Activated CD8-positive, alpha-beta T cell treated with anti-CD3 and anti-CD28 coated beads for 36 hours (primary cell): Measurements from ENCODE around the gene MLH3. TPM values are rescaled to one million over a fixed set of nuclear protein-coding genes. Genes with fewer than 3 reads are reported as not detected.
"Not testable (repeated sequence)": the region's sequence is repeated elsewhere in the genome, so short reads cannot be mapped to it uniquely, and the experiment has no call there.

ENCODE experiments used
- ATAC-seq: fragments of 200-7000 bp; cut with Tn5 transposase; one replicate; pipeline ENCODE4 v1.10.0; 2021; ENCODE audit warnings: mild to moderate bottlenecking, moderate library complexity
- CTCF ChIA-PET: fragments of 350-600 bp; sonication (Branson Sonifier 250); formaldehyde crosslinking; loops from one replicate; lab custom pipeline; 2021; ENCODE audit warnings: antibody characterized with exemption; lab: Charles Lee
- POLR2A ChIA-PET: fragments of 350-600 bp; sonication (Branson Sonifier 250); formaldehyde crosslinking; loops from one replicate; lab custom pipeline; 2021; ENCODE audit warnings: antibody characterized with exemption; lab: Charles Lee
- DNase-seq: peaks from one replicate; pipeline ENCODE4 v3.0.0-alpha.2; 2020
- H3K27ac Mint-ChIP-seq: one replicate; pipeline ENCODE4 v1.8.0; 2021; ENCODE audit warnings: mild to moderate bottlenecking, mixed read lengths
- H3K27me3 Mint-ChIP-seq: one replicate; pipeline ENCODE4 v1.8.0; 2021; ENCODE audit warnings: mixed read lengths
- H3K36me3 Mint-ChIP-seq: one replicate; pipeline ENCODE4 v1.8.0; 2021; ENCODE audit warnings: low read depth, mixed read lengths
- H3K4me1 Mint-ChIP-seq: one replicate; pipeline ENCODE4 v1.8.0; 2021; ENCODE audit warnings: low read depth, mixed read lengths
- H3K4me3 Mint-ChIP-seq: one replicate; pipeline ENCODE4 v1.8.0; 2021; ENCODE audit warnings: mild to moderate bottlenecking, moderate library complexity, mixed read lengths
- H3K9me3 Mint-ChIP-seq: one replicate; pipeline ENCODE4 v1.8.0; 2021; ENCODE audit warnings: mixed read lengths
- CTCF ChIP-seq: fragments of 200-600 bp; IDR thresholded peaks from one replicate; pipeline ENCODE4 v1.8.0; 2022; ENCODE audit warnings: antibody characterized with exemption, mild to moderate bottlenecking
- intact Hi-C: fragments of 100-400 bp; cut with micrococcal nuclease; formaldehyde crosslinking; loops from one replicate; pipeline ENCODE4 v1.10.0; 2022
- total RNA-seq, 2 experiments: library from RNA; stranded (reverse); gene quantifications; one replicate each; pipeline ENCODE4 v1.2.3, GENCODE V29; 2021

The MLH3 gene
- total RNA-seq, 2 experiments from 2014 or later: 26.8 to 29.0 TPM

GRCh38 chr14:75001261-75001660, 50.0 kb downstream of the MLH3 start:
- Mint-ChIP-seq H3K27me3 (no peaks in the 10 kb centered on the region), H3K4me3 (no peak overlapping the region), H3K4me1 (peaks cover 26% of the 10 kb centered on the region), H3K9me3 (no peaks in the 10 kb centered on the region), H3K27ac (no peak overlapping the region), H3K36me3 (peaks cover 19% of the 10 kb centered on the region)
- ChIA-PET CTCF (no interaction called here), POLR2A (no interaction called here)
- no peak for DNase-seq
- TF ChIP-seq CTCF: no peak
- intact Hi-C loops: no loop called here
- no peak for ATAC-seq

DNA sequence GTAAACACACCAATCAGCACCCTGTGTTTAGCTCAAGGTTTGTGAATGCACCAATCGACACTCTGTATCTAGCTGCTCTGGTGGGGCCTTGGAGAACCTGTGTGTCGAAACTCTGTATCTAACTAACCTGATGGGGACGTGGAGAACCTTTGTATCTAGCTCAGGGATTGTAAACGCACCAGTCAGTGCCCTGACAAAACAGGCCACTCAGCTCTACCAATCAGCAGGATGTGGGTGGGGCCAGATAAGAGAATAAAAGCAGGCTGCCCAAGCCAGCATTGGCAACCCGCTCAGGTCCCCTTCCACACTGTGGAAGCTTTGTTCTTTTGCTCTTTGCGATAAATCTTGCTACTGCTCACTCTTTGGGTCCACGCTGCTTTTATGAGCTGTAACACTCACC, 55.5 kb downstream of the MLH3 start:
- DNase-seq, intact Hi-C loops, H3K27me3 Mint-ChIP-seq, H3K4me1 Mint-ChIP-seq, H3K36me3 Mint-ChIP-seq, H3K4me3 Mint-ChIP-seq, ATAC-seq, POLR2A ChIA-PET, CTCF ChIA-PET, H3K27ac Mint-ChIP-seq, H3K9me3 Mint-ChIP-seq: not testable (repeated sequence)

DNA sequence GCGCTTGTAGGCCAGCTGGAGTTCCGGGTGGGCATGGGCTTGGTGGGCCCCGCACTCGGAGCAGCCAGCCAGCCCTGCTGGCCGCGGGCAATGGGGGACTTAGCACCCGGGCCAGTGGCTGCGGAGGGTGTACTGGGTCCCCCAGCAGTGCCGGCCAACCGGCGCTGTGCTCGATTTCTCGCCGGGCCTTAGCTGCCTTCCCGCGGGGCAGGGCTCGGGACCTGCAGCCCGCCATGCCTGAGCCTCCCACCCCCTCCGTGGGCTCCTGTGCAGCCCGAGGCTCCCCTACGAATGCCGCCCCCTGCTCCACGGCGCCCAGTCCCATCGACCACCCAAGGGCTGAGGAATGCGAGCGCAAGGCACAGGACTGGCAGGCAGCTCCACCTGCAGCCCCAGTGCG, 57.1 kb downstream of the MLH3 start:
- H3K9me3 Mint-ChIP-seq, H3K27ac Mint-ChIP-seq, H3K27me3 Mint-ChIP-seq, H3K4me3 Mint-ChIP-seq, H3K4me1 Mint-ChIP-seq, intact Hi-C loops, POLR2A ChIA-PET, DNase-seq, H3K36me3 Mint-ChIP-seq, CTCF ChIA-PET, ATAC-seq: not testable (repeated sequence)

GRCh38 chr14:74988993-74989392, 62.3 kb downstream of the MLH3 start:
- Mint-ChIP-seq H3K4me1 (no peaks in the 10 kb centered on the region), H3K27me3 (no peaks in the 10 kb centered on the region), H3K4me3 (no peak overlapping the region), H3K9me3 (no peaks in the 10 kb centered on the region), H3K27ac (no peak overlapping the region), H3K36me3 (no peaks in the 10 kb centered on the region)
- DNase-seq (no peak), ATAC-seq (no peak)
- intact Hi-C loops: no loop called here
- ChIA-PET POLR2A (interaction anchor here (0.8 to 0.9 kb wide), 2 partner anchors 14 to 35 kb away, joined by 3 read pairs; partner anchors contain the start of gene EIF2B2), CTCF (no interaction called here)
- no peak for TF ChIP-seq CTCF

DNA sequence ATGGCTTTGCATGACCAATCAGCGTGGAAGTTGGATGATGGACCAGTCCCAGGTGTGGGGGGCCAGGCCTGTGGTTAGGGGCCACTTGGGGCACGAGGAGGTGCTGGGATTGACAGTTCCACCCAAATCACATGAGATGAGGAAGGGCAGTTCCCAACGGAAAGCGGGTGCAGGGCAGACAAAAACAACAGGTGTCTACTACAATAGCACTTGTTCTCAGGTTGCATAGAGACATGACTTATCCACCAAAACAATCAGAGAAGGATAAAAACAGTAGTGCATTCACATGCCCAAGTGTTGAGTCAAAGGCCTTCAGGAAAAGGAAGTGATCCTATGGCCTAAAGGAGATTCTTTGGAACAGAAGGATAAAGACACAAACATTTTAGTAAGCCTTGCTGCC, 63.1 kb downstream of the MLH3 start:
- no peaks in the 10 kb centered on the region for H3K4me1 Mint-ChIP-seq
- no peak overlapping the region for H3K27ac Mint-ChIP-seq
- CTCF ChIA-PET: interaction anchor here (0.7 to 0.9 kb wide), 2 partner anchors 82 to 127 kb away, joined by 3 to 5 read pairs; no protein-coding TSS in a partner anchor
- DNase-seq: no peak
- H3K9me3 Mint-ChIP-seq: no peaks in the 10 kb centered on the region
- no peaks in the 10 kb centered on the region for H3K27me3 Mint-ChIP-seq
- H3K4me3 Mint-ChIP-seq: no peak overlapping the region
- H3K36me3 Mint-ChIP-seq: no peaks in the 10 kb centered on the region
- POLR2A ChIA-PET: interaction anchor here (0.8 kb wide), 1 partner anchor 15 kb away, joined by 3 read pairs; no protein-coding TSS in a partner anchor
- intact Hi-C loops: no loop called here
- no peak for TF ChIP-seq CTCF
- ATAC-seq: no peak

- no peak for ATAC-seq
- CTCF ChIA-PET: interaction anchor here (1.9 kb wide), 1 partner anchor 103 kb away, joined by 5 read pairs; no protein-coding TSS in a partner anchor
- no peaks in the 10 kb centered on the region for H3K9me3 Mint-ChIP-seq
- H3K36me3 Mint-ChIP-seq: no peaks in the 10 kb centered on the region
- H3K27me3 Mint-ChIP-seq: no peaks in the 10 kb centered on the region
- TF ChIP-seq CTCF: no peak
- no peak overlapping the region for H3K4me3 Mint-ChIP-seq
- intact Hi-C loops: no loop called here
- H3K27ac Mint-ChIP-seq: no peak overlapping the region
- no peaks in the 10 kb centered on the region for H3K4me1 Mint-ChIP-seq
- DNase-seq: no peak
- POLR2A ChIA-PET: interaction anchor here (1.9 kb wide), 1 partner anchor 17 kb away, joined by 8 read pairs; the partner anchor contains the start of gene EIF2B2
Observed at GRCh38 chr14:74985806-74986205, 65.5 kb downstream of the MLH3 start.
